HEK293T (cell line): ENCODE measurements around the gene CA5A.
A peak's percentile ranks its signal among the peaks of the same experiment; 100 is the strongest.

ENCODE experiments used
- CTCF ChIA-PET: fragments of 350-600 bp; formaldehyde crosslinking; extraction: SDS; loops from one replicate; lab custom pipeline; 2021; ENCODE audit warnings: antibody characterized with exemption, inconsistent platforms; lab: Yijun Ruan, JAX
- POLR2A ChIA-PET: fragments of 350-600 bp; formaldehyde crosslinking; extraction: SDS; loops from one replicate; lab custom pipeline; 2020; ENCODE audit warnings: antibody characterized with exemption, inconsistent platforms; lab: Yijun Ruan, JAX
- DNase-seq: peaks from one replicate; pipeline ENCODE4 v3.0.0; 2012; ENCODE audit warnings: mixed read lengths; ENCODE audit errors: extremely low spot score
- ARNT ChIP-seq: fragments of 450-650 bp; IDR thresholded peaks from 2 replicates; pipeline ENCODE4 v1.6.1; 2017; ENCODE audit warnings: mild to moderate bottlenecking
- BHLHE40 ChIP-seq: fragments of 450-650 bp; IDR thresholded peaks from 2 replicates; pipeline ENCODE4 v1.6.1; 2016; ENCODE audit warnings: mild to moderate bottlenecking, moderate library complexity, borderline replicate concordance
- CTBP1 ChIP-seq: fragments of 450-650 bp; IDR thresholded peaks from 2 replicates; pipeline ENCODE4 v1.6.1; 2016; ENCODE audit warnings: borderline replicate concordance
- ELF4 ChIP-seq: fragments of 450-650 bp; IDR thresholded peaks from 2 replicates; pipeline ENCODE4 v1.6.1; 2017; ENCODE audit warnings: antibody characterized with exemption
- FOXA1 ChIP-seq: fragments of 450-650 bp; IDR thresholded peaks from 2 replicates; pipeline ENCODE4 v1.6.1; 2016; ENCODE audit warnings: mild to moderate bottlenecking
- FOXK2 ChIP-seq: fragments of 450-650 bp; IDR thresholded peaks from 2 replicates; pipeline ENCODE4 v1.6.1; 2016; ENCODE audit warnings: mild to moderate bottlenecking
- FOXM1 ChIP-seq: fragments of 450-650 bp; IDR thresholded peaks from 2 replicates; pipeline ENCODE4 v1.6.1; 2017; ENCODE audit warnings: mild to moderate bottlenecking, borderline replicate concordance
- HDGF ChIP-seq: fragments of 450-650 bp; IDR thresholded peaks from 2 replicates; pipeline ENCODE4 v1.6.1; 2017; ENCODE audit warnings: antibody characterized with exemption, borderline replicate concordance
- L3MBTL2 ChIP-seq: fragments of 450-650 bp; conservative IDR thresholded peaks from 2 replicates; pipeline ENCODE4 v1.6.1; 2016; ENCODE audit warnings: mild to moderate bottlenecking
- LEF1 ChIP-seq: fragments of 450-650 bp; IDR thresholded peaks from 2 replicates; pipeline ENCODE4 v1.6.1; 2017; ENCODE audit warnings: mild to moderate bottlenecking, borderline replicate concordance
- NFRKB ChIP-seq: fragments of 450-650 bp; IDR thresholded peaks from 2 replicates; pipeline ENCODE4 v1.6.1; 2016; ENCODE audit warnings: mild to moderate bottlenecking, moderate library complexity
- SP1 ChIP-seq: fragments of 450-650 bp; IDR thresholded peaks from 2 replicates; pipeline ENCODE4 v1.6.1; 2017
- SUZ12 ChIP-seq: fragments of 450-650 bp; IDR thresholded peaks from 2 replicates; pipeline ENCODE4 v1.6.1; 2016; ENCODE audit warnings: mild to moderate bottlenecking
- TARDBP ChIP-seq: fragments of 450-650 bp; IDR thresholded peaks from 2 replicates; pipeline ENCODE4 v1.6.1; 2016
- ZNF384 ChIP-seq: fragments of 450-650 bp; IDR thresholded peaks from 2 replicates; pipeline ENCODE4 v1.6.1; 2016
- TF ChIP-seq, protein P1 (sequence below): fragments of 450-650 bp; IDR thresholded peaks from 2 replicates; pipeline ENCODE4 v1.6.1; 2016

The CA5A gene

DNA sequence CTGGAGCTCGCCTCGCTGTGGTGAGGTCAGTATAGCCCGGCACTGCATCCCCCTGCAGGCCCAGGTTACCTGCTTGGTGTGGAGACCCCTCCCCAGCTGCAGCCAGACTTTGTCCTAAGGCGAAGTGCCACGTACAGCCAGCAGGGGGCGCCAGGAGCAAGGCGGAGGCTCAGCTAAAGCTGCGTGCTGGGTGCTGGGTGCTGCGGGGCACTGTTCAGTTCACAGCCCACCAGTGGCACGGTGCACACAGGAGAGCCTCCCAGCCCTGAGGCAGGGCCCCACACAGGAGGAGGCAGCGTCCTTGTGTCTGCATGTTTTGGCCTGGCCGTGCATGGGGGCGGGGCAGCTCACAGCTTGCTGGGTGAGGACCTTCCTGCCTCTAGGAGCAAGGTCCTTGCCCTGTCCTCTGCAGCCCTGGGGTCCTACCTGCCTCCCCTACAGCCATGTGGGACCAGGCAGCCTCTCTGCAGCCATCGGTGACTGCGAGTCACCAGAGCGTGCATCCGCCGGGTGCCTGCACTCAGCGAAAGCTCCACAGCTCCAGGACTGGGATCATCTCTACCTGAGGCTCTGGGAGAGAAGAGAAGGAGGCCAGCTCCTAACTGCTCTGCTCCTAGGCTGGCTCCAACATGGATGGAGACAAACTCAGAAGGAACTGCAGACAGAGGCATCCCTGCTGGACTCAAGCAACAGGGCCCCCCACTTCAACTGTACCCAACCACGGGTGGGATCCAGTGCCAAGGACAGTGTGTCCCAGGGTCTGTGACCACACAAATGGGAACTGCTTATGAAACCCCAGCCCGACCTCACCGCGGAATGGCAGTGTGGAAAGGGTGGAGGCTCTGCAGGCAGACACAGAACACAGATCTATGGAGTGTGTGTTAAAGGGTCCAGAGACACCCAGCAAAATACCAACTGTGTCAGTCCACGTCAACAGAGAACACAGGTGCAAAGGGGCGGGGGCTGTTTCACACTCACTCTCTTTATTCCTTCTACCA, 86.0 kb downstream of the CA5A start:
- POLR2A ChIA-PET: interaction anchor here (1.0 to 2.6 kb wide), 6 partner anchors 15 to 101 kb away, joined by 3 to 18 read pairs (median 5); partner anchors contain the start of genes BANP and SLC7A5
- TF ChIP-seq SP1 (no peak), LEF1 (no peak), SUZ12 (no peak), FOXK2 (no peak), BHLHE40 (no peak), ZNF384 (no peak), ARNT (no peak)
- TF ChIP-seq, protein P1, sequence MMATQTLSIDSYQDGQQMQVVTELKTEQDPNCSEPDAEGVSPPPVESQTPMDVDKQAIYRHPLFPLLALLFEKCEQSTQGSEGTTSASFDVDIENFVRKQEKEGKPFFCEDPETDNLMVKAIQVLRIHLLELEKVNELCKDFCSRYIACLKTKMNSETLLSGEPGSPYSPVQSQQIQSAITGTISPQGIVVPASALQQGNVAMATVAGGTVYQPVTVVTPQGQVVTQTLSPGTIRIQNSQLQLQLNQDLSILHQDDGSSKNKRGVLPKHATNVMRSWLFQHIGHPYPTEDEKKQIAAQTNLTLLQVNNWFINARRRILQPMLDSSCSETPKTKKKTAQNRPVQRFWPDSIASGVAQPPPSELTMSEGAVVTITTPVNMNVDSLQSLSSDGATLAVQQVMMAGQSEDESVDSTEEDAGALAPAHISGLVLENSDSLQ: no peak
- DNase-seq: peak; percentile 83
- CTCF ChIA-PET: interaction anchor here (0.6 to 3.3 kb wide), 14 partner anchors 9 to 75 kb away, joined by 3 to 16 read pairs (median 4); partner anchors contain the start of gene SLC7A5

DNA sequence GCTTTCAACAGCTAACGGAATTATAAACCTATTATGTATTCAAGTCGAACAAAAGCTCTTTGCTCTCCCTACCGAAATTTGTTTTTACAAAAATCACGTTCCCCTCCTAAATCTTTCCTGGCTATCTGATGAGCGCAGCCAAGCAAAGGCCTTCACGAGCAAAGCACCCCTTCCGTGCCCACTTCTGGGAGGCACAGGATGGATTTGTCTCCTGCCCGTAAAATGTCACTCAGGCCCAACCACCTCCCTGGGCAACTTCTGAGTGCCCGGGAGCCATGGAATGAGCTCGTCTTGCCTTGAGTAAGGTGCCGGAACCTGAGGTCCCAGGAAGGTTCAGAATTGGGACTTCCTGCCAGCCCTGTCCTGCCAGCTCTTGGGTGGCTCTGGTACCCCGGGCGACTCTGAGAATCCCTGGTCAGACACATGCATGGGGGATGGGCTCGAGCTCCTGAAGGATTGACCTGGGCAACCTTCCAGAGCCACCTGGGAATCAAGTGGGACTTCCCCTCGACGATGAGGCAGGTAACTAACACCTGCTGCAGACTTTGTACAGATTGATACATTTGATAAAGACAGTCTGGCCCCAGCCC, 86.8 kb downstream of the CA5A start:
- CTCF ChIA-PET: interaction anchor here (0.7 to 3.3 kb wide), 11 partner anchors 10 to 70 kb away, joined by 3 to 16 read pairs (median 5); partner anchors contain the start of gene SLC7A5
- no peak for DNase-seq
- POLR2A ChIA-PET: interaction anchor here (1.0 to 2.6 kb wide), 4 partner anchors 16 to 71 kb away, joined by 3 to 18 read pairs (median 8); partner anchors contain the start of gene SLC7A5
- TF ChIP-seq BHLHE40: no peak
- no peak for TF ChIP-seq ARNT
- TF ChIP-seq TARDBP: no peak
- TF ChIP-seq SUZ12: no peak
- TF ChIP-seq, protein P1: no peak
- TF ChIP-seq L3MBTL2: no peak
- TF ChIP-seq ZNF384: no peak
- TF ChIP-seq FOXM1: no peak
- TF ChIP-seq SP1: no peak
- no peak for TF ChIP-seq FOXA1
- no peak for TF ChIP-seq LEF1
- no peak for TF ChIP-seq CTBP1
- no peak for TF ChIP-seq ELF4
- TF ChIP-seq HDGF: no peak
- no peak for TF ChIP-seq NFRKB

DNA sequence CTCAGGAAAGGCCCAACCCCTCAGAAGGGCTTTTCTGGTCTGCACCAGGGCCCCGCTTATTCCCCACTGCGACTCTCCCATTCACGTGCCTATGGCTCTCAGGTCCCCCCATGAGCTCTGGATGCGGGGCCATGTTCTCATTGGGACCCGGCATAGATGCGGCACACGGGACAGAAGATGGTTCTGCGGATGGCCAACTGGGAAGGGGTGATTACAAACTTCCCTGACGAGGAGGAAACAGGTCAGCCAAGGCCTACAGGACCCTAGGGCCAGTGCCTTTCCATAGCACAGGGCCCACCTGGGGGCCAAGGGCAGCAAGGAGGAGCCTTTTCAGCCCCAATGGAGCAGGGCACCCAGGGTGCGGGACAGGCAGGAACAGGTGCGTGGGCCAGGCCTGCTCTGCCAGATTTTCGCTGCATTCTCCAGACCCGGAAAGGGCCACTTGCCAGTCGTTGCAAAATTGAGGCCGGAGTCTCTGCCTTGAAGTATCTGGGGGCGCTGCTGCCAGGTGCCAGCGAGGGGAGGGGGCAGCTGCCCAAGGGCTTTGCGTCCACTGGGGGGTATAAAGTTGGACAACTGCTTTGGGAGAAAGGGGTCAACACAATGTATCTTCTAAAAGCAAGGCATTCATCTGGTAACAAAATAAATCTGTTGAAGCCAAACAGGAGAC, 87.5 kb downstream of the CA5A start:
- TF ChIP-seq BHLHE40 (no peak), TARDBP (no peak), FOXA1 (no peak), FOXK2 (no peak), LEF1 (no peak), L3MBTL2 (no peak), ARNT (no peak), FOXM1 (no peak), ELF4 (no peak)
- TF ChIP-seq, protein P1: no peak
- ChIA-PET POLR2A (no interaction called here), CTCF (interaction anchor here (1.4 to 3.3 kb wide), 5 partner anchors 19 to 70 kb away, joined by 5 to 16 read pairs (median 7); partner anchors contain the start of gene SLC7A5)
- no peak for DNase-seq

DNA sequence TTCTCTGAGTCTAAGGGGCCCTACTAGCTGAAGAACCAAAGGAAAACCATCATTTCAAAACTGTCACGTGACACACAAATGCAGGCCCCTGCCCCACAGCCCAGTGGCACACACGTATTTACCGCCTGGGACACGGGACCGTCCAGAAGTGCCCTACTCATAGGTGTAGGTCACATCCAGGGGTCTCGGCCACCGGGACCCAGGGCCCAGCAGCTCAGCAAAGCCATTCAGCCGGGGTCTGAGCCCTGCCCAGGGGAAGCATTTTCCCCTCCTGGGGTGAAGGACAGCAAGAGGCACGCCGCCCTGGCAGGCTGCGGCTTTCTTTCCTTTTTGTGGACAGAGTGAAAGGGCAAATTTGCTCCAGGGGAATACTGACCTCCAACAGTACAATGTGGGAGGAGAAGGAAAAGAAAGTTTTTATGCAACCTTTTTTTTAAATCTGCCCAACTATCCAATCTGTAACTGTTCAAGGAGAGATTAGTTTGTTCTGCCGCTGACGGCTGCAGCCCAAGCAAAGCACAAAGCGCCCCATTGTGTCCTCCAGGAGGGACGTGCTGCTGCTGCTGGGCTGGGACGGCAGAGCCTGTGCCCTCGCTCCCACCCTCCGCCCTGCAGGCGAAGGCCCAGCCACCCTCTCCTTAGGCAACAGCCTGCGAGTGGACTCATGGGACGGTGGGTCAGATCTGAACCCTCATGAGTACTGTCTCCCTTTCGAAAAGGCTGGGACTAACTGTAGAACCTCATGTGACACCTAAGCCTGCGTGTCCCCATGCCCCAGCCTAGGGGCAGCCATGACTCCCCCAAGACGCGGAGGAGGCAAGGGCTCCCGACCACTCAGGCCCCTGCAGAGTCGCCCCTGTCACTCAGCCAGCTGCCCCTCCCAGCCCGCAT, 88.3 kb downstream of the CA5A start:
- no peak for DNase-seq
- no peak for TF ChIP-seq FOXA1
- TF ChIP-seq, protein P1: no peak
- no peak for TF ChIP-seq FOXM1
- no peak for TF ChIP-seq LEF1
- TF ChIP-seq HDGF: no peak
- no peak for TF ChIP-seq SP1
- TF ChIP-seq NFRKB: no peak
- no peak for TF ChIP-seq CTBP1
- TF ChIP-seq L3MBTL2: no peak
- TF ChIP-seq TARDBP: no peak
- no peak for TF ChIP-seq ELF4
- no peak for TF ChIP-seq FOXK2
- no peak for TF ChIP-seq SUZ12
- TF ChIP-seq ZNF384: no peak
- no peak for TF ChIP-seq ARNT
- CTCF ChIA-PET: interaction anchor here (1.7 kb wide), 1 partner anchor 23 kb away, joined by 4 read pairs; no protein-coding TSS in a partner anchor
- POLR2A ChIA-PET: no interaction called here
